Body of pancreas (tissue), 4 donors: ENCODE data around the gene PRSS36.

Source experiments
- CTCF ChIP-seq, 7 experiments: fragments of 450-650 bp in 4 of 7; fragments of 200-600 bp in 3 of 7; sonication (generic) in 3 of 7; IDR thresholded peaks; one replicate each; pipeline ENCODE4 v1.5.1; 2016 to 2019; ENCODE audit warnings: antibody characterized with exemption in 7 of 7
- POLR2A ChIP-seq, 3 donors: fragments of 450-650 bp; IDR thresholded peaks; one replicate each; pipeline ENCODE4 v1.6.1; 2016; ENCODE audit warnings: antibody characterized with exemption in 3 of 3, mild to moderate bottlenecking in 2 of 3

DNA sequence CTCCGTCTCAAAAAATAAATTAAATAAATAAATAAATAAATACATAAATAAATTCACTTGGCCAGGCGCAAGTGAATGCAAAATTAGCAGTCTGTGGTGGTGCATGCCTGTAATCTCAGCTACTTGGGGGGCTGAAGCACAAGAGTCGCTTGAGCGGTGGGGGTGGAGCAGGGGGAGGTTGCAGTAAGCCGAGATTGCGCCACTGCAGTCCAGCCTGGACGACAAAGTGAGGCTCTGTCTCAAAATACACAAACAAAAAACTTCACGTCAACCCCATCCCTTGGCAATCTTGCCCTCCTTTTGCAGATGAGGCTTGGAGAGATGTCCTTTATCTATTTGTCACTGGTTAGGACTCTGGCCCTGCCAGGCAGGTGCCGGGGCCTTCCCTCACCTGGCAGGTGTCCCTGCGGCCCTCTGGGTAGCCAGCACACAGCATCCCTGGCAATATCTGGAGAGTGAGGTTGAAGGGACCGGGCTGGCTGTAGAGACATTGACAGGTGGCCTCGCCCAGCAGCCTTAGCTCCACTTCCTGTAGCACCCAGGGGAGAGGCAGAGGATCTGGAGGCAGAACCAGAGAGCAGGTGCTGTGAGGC, 4.4 kb downstream of the PRSS36 start:
- TF ChIP-seq CTCF (IDR thresholded peaks at IDR 0.05) (no peak), POLR2A (IDR thresholded peaks at IDR 0.05) (no peak)
